Esophagus (tissue), 2 donors: ENCODE results near the gene ANKRD37. TPM values are rescaled to one million over a fixed set of nuclear protein-coding genes. Genes with fewer than 3 reads are reported as not detected.

Experiments
- H3K27ac ChIP-seq, 2 donors: one replicate each; pipeline ENCODE4 v1.5.1; 2013; ENCODE audit warnings: low read depth in 2 of 2, mild to moderate bottlenecking in 2 of 2, inconsistent platforms in 1 of 2, low read length in 1 of 2, moderate library complexity in 1 of 2
- H3K27me3 ChIP-seq, 2 donors: one replicate each; pipeline ENCODE4 v1.6.1; 2013; ENCODE audit warnings: low read length in 2 of 2, control low read depth in 1 of 2, mild to moderate bottlenecking in 1 of 2; ENCODE audit not compliant: insufficient read depth in 2 of 2, control insufficient read depth in 1 of 2
- H3K36me3 ChIP-seq, 2 donors: one replicate each; pipeline ENCODE4 v1.6.1; 2013; ENCODE audit warnings: low read length in 1 of 2; ENCODE audit not compliant: control insufficient read depth in 2 of 2, insufficient read depth in 2 of 2
- H3K4me1 ChIP-seq, 2 donors: one replicate each; pipeline ENCODE4 v1.6.1; 2013; ENCODE audit warnings: low read length in 1 of 2; ENCODE audit not compliant: control insufficient read depth in 2 of 2, insufficient read depth in 2 of 2
- H3K4me3 ChIP-seq, 2 donors: one replicate each; pipeline ENCODE4 v1.5.1; 2013; ENCODE audit warnings: low read length in 2 of 2, mild to moderate bottlenecking in 2 of 2, low read depth in 1 of 2, moderate library complexity in 1 of 2
- H3K9me3 ChIP-seq, 2 donors: one replicate each; pipeline ENCODE4 v1.6.1; 2013; ENCODE audit warnings: mild to moderate bottlenecking in 2 of 2, low read depth in 1 of 2, low read length in 1 of 2, moderate library complexity in 1 of 2; ENCODE audit not compliant: control insufficient read depth in 2 of 2, insufficient read depth in 1 of 2
- WGBS, 2 donors: extraction: QIAGEN DNeasy Blood & Tissue Kit; methylation state at CpG; one replicate each; pipeline ENCODE4 v1.1.7; 2013; 5-methylcytosine and 5-hydroxymethylcytosine counted together
- polyA plus RNA-seq, 2 donors: library from polyadenylated mRNA; stranded (reverse); fragments of 200-250 nt; gene quantifications; one replicate each; pipeline ENCODE4 v1.2.3, GENCODE V29; 2013
- donor health status: healthy with polysubstance abuse.
- donor health status: Bipolar disorder and iron deficiency.

The ANKRD37 gene
- polyA plus RNA-seq, 2 donors = 64.1 to 112 TPM

DNA sequence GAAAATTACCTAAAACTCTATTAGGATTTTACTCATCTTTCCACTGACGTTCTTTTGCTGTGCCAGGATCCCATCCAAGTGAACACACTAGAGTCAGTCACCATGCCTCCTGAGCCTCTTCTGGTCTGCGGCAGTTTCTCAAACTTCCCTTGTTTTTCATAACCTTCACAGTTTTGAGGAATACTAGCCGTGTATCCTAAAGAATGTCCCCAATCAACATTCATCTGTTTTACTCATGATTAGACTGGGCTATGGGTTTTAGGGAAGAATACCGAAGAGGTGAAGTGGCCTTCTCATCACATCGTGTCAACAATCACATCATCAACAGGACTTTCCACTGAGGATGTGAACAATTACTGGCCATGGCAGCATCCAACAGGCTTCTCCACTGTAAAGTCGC lies 5.7 kb upstream of the ANKRD37 start:
- no peak overlapping the region for H3K27ac ChIP-seq
- WGBS, 2 donors = 94 to 96% methylated on average over 6 of the region's 6 CpGs
- no peaks in the 10 kb centered on the region for H3K9me3 ChIP-seq
- H3K36me3 ChIP-seq = no peaks in the 10 kb centered on the region
- H3K27me3 ChIP-seq = no peaks in the 10 kb centered on the region
- peaks cover 0 to 2% of the 10 kb centered on the region in 2 donors for H3K4me1 ChIP-seq
- no peak overlapping the region for H3K4me3 ChIP-seq

DNA sequence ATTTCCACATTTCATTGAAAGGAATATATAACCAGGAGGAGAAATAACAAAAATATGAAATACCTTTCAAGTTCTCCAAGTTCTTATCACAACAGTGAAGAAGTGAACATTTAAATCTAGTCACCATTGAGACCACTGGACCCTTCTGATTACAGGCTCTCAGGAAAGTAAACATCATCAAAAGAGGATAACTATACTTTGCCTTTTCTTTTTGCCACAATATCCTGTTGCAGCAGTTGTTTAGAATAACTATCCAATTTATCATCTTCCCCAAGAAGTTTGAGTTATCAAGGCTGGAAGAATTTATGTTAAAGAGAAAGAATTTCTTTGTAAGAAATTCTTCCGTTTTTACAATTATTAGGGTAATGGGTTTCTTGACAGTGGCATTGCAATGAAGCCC lies 4.5 kb upstream of the ANKRD37 start:
- no peaks in the 10 kb centered on the region for H3K27me3 ChIP-seq
- no peak overlapping the region for H3K4me3 ChIP-seq
- peaks cover 0 to 2% of the 10 kb centered on the region in 2 donors for H3K4me1 ChIP-seq
- no peaks in the 10 kb centered on the region for H3K9me3 ChIP-seq
- H3K27ac ChIP-seq = no peak overlapping the region
- WGBS, 2 donors = 78 to 82% methylated on average over 1 of the region's 1 CpG
- no peaks in the 10 kb centered on the region for H3K36me3 ChIP-seq

DNA sequence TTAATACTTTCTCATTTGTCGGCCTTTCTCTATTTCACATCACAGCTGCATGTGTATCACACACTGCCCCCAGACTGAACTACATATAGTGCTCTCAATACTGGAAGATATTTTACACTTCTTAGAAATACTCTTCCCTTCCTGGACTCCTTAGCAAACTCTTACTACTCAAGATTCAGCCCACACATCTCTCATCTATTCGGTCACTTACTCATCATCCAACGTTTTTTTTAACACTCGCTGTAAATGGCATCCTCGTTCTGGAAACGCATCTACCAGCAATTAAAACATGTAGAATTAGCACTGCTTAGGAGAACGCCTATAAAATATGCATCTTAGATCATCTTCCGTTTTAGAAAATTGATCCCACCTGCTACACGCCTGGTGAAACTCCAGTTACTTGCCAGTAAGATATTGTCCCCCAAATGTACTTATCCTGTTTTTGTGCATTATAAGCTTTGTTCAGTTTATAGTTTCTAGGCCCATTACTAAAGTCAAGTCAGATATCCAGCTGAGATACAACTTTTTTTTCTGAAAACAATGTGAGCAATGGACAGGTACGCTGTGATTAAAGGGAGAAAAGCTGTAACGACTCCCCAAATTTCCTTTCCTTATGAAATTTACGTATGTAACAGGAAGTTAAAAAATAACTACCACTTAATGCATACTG lies 1.9 kb upstream of the ANKRD37 start:
- Histone ChIP-seq H3K4me3 (peak overlapping the region in 1 of 2 donors; percentile 50), H3K36me3 (no peaks in the 10 kb centered on the region), H3K27me3 (no peaks in the 10 kb centered on the region), H3K4me1 (no peaks in the 10 kb centered on the region), H3K9me3 (no peaks in the 10 kb centered on the region), H3K27ac (no peak overlapping the region)
- WGBS, 2 donors = 44 to 47% methylated on average over 12 of the region's 12 CpGs

DNA sequence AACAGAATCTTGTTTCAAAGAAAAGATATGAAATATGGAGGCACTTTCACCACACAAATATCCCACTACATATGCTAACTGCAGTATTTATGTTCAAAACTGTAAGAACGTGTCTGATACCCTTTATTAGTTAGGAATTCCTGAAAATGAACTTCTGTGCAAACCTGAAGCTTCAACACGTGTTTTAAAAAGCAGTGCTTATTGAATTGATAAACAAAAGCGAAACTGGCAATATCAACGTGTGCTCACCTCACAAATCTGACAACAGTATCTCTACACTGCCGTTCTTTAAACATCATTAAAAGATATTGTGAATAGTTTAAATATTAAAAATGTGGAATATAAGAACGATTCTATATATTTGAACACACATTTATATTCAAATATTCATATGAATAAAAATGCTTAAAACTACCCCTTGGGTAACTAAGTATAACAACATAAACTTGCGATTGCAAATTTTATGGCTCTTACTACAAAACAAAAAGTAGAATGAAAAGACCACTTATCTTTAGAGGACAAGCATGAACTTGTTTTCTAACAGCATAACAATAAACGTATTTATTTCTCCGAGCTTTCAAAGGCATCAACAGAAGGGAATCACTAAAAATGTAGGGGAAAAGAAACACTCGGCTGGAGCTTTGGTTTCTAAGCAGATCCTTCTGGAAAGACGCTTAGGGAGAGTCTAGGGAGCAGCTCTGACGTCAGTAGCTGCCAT lies 1.2 kb upstream of the ANKRD37 start, which contains the start of gene LRP2BP:
Gene LRP2BP (minus strand): TSS at position 687 of the 718 bp plus-strand sequence. CDS start 17,738 bp downstream, outside the sequence.
- Histone ChIP-seq H3K27ac (peak within 1 kb of the TSS; percentile 100), H3K36me3 (no peaks in the 10 kb centered on the region), H3K9me3 (no peaks in the 10 kb centered on the region), H3K4me1 (no peaks in the 10 kb centered on the region), H3K27me3 (no peaks in the 10 kb centered on the region), H3K4me3 (peak within 1 kb of the TSS; percentile 54 to 77)
- 4 to 5% methylated on average over 12 of the region's 12 CpGs for WGBS, 2 donors

DNA sequence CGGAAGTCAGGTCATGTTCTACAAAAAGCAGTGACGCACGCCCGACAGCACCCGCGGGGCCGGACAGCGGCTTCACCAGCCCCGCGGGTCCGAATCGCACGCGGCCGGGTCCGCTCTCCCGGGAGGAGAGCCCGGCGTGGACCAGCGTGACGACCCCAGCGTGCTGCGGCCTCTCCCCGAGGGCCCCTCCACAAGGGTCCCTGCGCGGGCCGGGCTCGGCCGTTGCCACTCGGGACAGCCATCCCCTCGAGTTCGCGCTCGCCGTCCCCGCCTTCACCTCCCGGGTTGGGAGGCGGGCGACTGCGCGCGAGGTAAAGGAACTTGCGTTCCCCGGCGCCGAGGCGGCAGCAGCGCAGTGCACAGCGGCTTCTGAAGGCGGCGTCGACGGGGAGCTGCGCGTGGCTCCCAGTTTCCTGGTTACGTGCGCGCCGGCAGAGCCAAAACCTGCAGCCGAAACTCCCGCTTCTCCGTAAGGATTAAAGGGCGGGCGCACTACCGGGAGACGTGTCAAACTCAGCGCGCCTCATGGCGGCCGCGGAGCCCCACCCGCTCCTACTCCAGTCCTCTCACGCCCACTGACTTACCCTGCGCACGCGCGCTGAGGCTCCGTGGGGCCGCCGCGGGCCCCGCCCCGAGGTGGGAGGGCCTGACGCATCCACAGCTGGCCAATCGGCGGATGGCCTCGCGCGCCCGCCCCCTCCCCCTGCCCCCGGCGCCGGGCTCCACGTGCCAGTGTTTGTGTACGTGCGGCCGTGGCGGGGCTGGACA lies 501 bp upstream of the ANKRD37 start:
- Histone ChIP-seq H3K27me3 (no peaks in the 10 kb centered on the region), H3K36me3 (no peaks in the 10 kb centered on the region), H3K9me3 (no peaks in the 10 kb centered on the region), H3K4me3 (peak overlapping the region; percentile 54 to 77), H3K27ac (peak overlapping the region; percentile 100), H3K4me1 (no peaks in the 10 kb centered on the region)
- 0% methylated on average over 92 to 98 of the region's 98 CpGs for WGBS, 2 donors

DNA sequence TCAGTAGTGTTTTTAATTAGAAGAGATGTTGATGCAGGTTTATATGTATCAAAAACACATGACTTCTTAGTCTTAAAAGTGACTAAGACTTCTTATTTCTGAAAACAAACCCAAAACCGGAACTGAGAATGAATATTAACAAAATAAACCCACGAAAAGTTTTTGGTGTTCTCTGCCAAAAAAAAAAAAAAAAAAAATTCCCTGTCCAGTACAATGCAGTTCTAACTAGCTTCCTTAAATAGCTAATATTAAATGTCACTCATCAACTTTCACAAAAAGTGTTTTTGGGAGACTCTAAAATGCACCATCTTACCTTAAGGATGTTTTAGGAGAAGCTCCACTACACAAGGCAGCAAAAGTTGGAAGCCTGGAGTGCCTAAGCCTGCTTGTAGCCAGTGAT lies 2.0 kb downstream of the ANKRD37 start:
- 11 to 21% methylated on average over 2 of the region's 2 CpGs for WGBS, 2 donors
- H3K9me3 ChIP-seq = no peaks in the 10 kb centered on the region
- peak overlapping the region in 1 of 2 donors; percentile 53 for H3K27ac ChIP-seq
- H3K4me3 ChIP-seq = peak overlapping the region in 1 of 2 donors; percentile 44
- no peaks in the 10 kb centered on the region for H3K27me3 ChIP-seq
- peaks cover 0 to 3% of the 10 kb centered on the region in 2 donors for H3K36me3 ChIP-seq
- no peaks in the 10 kb centered on the region for H3K4me1 ChIP-seq

DNA sequence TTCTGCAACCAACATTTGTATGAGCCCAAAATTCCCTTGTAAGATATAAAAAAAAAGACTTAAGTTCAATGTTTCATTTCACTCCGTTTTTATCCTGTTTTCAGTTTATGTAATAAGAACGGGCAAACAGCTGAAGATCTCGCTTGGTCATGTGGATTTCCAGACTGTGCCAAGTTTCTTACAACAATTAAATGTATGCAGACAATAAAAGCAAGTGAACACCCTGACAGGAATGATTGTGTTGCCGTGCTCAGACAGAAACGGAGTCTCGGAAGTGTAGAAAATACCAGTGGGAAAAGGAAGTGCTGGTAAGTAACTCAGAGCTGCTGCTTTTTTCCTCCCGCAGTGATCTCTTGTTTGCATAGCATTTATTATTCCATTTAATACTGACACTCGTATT lies 2.8 kb downstream of the ANKRD37 start:
- peaks cover 0 to 3% of the 10 kb centered on the region in 2 donors for H3K36me3 ChIP-seq
- no peaks in the 10 kb centered on the region for H3K4me1 ChIP-seq
- peak overlapping the region in 1 of 2 donors; percentile 49 for H3K27ac ChIP-seq

DNA sequence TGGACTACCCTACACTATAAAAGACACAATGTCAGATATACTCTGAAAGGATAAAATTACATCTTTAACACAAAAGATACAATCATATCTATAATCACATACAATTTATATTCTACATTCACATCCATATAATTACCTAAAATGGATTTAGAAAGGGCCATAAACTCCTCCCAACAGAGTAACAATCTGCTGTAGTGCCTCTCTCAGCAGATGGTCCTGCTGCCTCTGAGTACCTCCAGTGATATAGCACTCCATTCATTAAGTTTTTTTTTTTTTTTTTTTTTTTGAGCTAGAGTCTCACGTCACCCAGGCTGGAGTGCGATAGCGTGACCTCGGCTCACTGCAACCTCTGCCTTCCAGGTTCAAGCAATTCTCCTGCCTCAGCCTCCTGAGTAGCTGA lies 7.4 kb downstream of the ANKRD37 start:
- Histone ChIP-seq H3K4me1 (no peaks in the 10 kb centered on the region), H3K36me3 (peaks cover 0 to 3% of the 10 kb centered on the region in 2 donors), H3K27ac (no peak overlapping the region), H3K9me3 (no peaks in the 10 kb centered on the region), H3K4me3 (no peak overlapping the region), H3K27me3 (no peaks in the 10 kb centered on the region)
- 90 to 94% methylated on average over 4 of the region's 4 CpGs for WGBS, 2 donors

More for the DNA sequence above, 2.8 kb downstream of the ANKRD37 start:
- Histone ChIP-seq H3K27me3 (no peaks in the 10 kb centered on the region), H3K9me3 (no peaks in the 10 kb centered on the region), H3K4me3 (peak overlapping the region in 1 of 2 donors; percentile 44)
- WGBS, 2 donors = 44 to 47% methylated on average over 8 of the region's 8 CpGs

DNA sequence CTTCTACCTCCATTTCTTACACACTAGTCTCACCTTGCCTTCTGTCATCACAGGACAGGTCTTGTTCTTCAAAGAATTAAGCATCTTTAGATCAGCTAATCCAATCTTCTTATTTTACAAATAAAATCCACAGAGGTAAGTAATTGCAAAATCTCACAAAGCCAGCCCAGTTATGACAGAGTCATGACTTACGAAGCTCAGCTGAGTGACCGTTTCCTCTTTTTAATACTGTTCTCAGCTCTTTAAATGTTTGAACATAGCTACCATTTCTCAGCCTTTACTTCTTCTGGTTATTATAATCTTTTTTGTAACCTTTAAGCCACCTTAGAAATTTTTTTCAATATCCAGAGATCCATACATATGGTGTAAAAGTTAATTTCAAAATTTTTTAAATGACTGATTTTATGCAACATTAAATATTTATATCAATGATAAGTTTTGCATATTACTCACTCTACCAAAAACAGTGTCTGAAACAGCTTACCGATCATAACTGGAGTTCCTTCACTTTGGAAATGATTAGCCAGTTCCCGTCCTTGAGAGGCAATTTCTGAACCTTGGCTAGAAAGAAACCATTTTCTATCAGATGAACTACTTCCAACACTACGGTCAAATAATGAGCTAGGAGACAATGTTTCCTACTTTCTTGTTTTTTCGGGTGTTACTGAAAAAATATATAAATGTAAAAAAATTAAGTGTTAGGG lies 8.8 kb downstream of the ANKRD37 start:
- H3K27me3 ChIP-seq = no peaks in the 10 kb centered on the region
- no peaks in the 10 kb centered on the region for H3K9me3 ChIP-seq
- H3K4me1 ChIP-seq = no peaks in the 10 kb centered on the region
- H3K27ac ChIP-seq = no peak overlapping the region
- H3K4me3 ChIP-seq = no peak overlapping the region
- peaks cover 0 to 3% of the 10 kb centered on the region in 2 donors for H3K36me3 ChIP-seq
- WGBS, 2 donors = 72 to 86% methylated on average over 6 of the region's 6 CpGs
